SK-N-SH treated with all-trans-retinoic acid at 6 μM for 48 hours (cell line): Measurements from ENCODE around the gene UBLCP1.

Experiments
- CSDC2 ChIP-seq: fragments of 250-450 bp; sonication (Bioruptor Pico); IDR thresholded peaks from 2 replicates; pipeline ENCODE4 v1.5.0; 2020; ENCODE audit warnings: mild to moderate bottlenecking, moderate library complexity
- GLIS3 ChIP-seq: fragments of 250-450 bp; sonication (Bioruptor Pico); IDR thresholded peaks from 2 replicates; pipeline ENCODE4 v1.5.0; 2020; ENCODE audit warnings: mild to moderate bottlenecking, moderate library complexity
- RARB ChIP-seq: fragments of 250-450 bp; sonication (Bioruptor Pico); IDR thresholded peaks from 2 replicates; pipeline ENCODE4 v1.8.0; 2021; ENCODE audit warnings: mild to moderate bottlenecking, moderate library complexity
- ZFP30 ChIP-seq: fragments of 450-650 bp; formaldehyde crosslinking; IDR thresholded peaks from 2 replicates; pipeline ENCODE4 v1.5.0; 2022; ENCODE audit warnings: mild to moderate bottlenecking, moderate library complexity
- TF ChIP-seq, protein P1 (sequence below): fragments of 250-450 bp; sonication (Bioruptor Pico); IDR thresholded peaks from 2 replicates; pipeline ENCODE4 v1.5.1; 2020; ENCODE audit warnings: low read depth, mild to moderate bottlenecking, moderate library complexity

DNA sequence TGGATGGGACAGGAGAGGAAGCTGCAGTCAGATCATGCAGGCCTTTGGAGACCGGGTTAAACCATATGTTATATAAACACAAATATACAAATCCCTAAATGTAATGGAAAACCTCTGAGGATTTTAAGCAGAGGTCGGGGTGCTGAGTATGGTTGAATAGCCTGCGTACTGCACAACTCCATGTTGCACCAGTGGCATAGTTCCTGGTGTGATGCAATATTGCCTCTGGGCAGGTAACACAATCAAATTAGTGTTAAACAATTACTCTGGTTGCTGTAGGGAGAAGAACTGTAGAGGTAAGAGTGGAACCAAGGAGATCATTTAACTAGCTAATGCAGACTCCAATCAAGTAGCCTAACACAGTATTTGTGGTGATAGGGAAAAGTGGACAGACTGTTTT lies 32.4 kb upstream of the UBLCP1 start:
- TF ChIP-seq GLIS3 (CRISPR knock-in tag) = no peak
- TF ChIP-seq, protein P1, sequence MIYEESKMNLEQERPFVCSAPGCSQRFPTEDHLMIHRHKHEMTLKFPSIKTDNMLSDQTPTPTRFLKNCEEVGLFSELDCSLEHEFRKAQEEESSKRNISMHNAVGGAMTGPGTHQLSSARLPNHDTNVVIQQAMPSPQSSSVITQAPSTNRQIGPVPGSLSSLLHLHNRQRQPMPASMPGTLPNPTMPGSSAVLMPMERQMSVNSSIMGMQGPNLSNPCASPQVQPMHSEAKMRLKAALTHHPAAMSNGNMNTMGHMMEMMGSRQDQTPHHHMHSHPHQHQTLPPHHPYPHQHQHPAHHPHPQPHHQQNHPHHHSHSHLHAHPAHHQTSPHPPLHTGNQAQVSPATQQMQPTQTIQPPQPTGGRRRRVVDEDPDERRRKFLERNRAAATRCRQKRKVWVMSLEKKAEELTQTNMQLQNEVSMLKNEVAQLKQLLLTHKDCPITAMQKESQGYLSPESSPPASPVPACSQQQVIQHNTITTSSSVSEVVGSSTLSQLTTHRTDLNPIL (CRISPR knock-in tag) = no peak
- TF ChIP-seq ZFP30 (CRISPR knock-in tag) = no peak
- TF ChIP-seq RARB (CRISPR knock-in tag) = no peak
- no peak for TF ChIP-seq CSDC2 (CRISPR knock-in tag)
